Panc1 (cell line): Measurements from ENCODE around the gene MTR. TPM values are rescaled to one million over a fixed set of nuclear protein-coding genes. Genes with fewer than 3 reads are reported as not detected.

Experiments
- ATAC-seq: fragments of 200-7000 bp; cut with Tn5 transposase; 2 replicates; pipeline ENCODE4 v1.9.1; 2020; ENCODE audit warnings: mild to moderate bottlenecking, moderate library complexity
- BruUV-seq: library from RNA; stranded (reverse); fragments of 400-500 nt; replicated peaks from 2 replicates; lab custom pipeline; 2021; lab: Mats Ljungman, UMichigan
- CTCF ChIA-PET: fragments of 300-600 bp; sonication (Branson Sonifier 250); formaldehyde crosslinking; loops from one replicate; lab custom pipeline; 2022; ENCODE audit warnings: antibody characterized with exemption; lab: Charles Lee
- POLR2A ChIA-PET: fragments of 300-600 bp; sonication (Branson Sonifier 250); formaldehyde crosslinking; loops from one replicate; lab custom pipeline; 2022; ENCODE audit warnings: antibody characterized with exemption; lab: Charles Lee
- DNase-seq: peaks from one replicate; pipeline ENCODE4 v3.0.0-alpha.2; 2010; ENCODE audit warnings: low read depth, low spot score
- H3K27ac ChIP-seq: 2 replicates; pipeline ENCODE4 v1.5.1; 2011; ENCODE audit warnings: mild to moderate bottlenecking, low read length, inconsistent platforms
- H3K27me3 ChIP-seq: fragments of 200-500 bp; sonication (Bioruptor generic); 2 replicates; pipeline ENCODE4 v1.6.0; 2014; ENCODE audit warnings: low read length, inconsistent platforms; ENCODE audit not compliant: control insufficient read depth, insufficient read depth
- H3K36me3 ChIP-seq: fragments of 200-500 bp; sonication (Bioruptor generic); 2 replicates; pipeline ENCODE4 v1.5.1; 2014; ENCODE audit warnings: inconsistent platforms, mild to moderate bottlenecking, low read length, moderate library complexity; ENCODE audit not compliant: control insufficient read depth, insufficient read depth
- H3K4me1 ChIP-seq: 2 replicates; pipeline ENCODE4 v1.5.1; 2011; ENCODE audit warnings: inconsistent platforms, mild to moderate bottlenecking, low read length, moderate library complexity; ENCODE audit not compliant: control insufficient read depth, insufficient read depth
- H3K4me3 ChIP-seq, 2 experiments: 2 replicates each; pipeline ENCODE4 v1.5.1; 2011 to 2012; ENCODE audit warnings: low read depth in 2 of 2, low read length in 2 of 2, mild to moderate bottlenecking in 2 of 2, inconsistent platforms in 1 of 2, moderate library complexity in 1 of 2
- H3K9me3 ChIP-seq: fragments of 200-500 bp; sonication (Bioruptor generic); 2 replicates; pipeline ENCODE4 v1.5.1; 2014; ENCODE audit warnings: low read depth, mild to moderate bottlenecking, inconsistent platforms, low read length, moderate library complexity; ENCODE audit not compliant: control insufficient read depth, insufficient read depth
- POLR2AphosphoS5 ChIP-seq: IDR thresholded peaks from 2 replicates; pipeline ENCODE4 v1.6.1; 2012; ENCODE audit warnings: mild to moderate bottlenecking, low read depth, low read length, moderate library complexity
- SIN3A ChIP-seq: IDR thresholded peaks from 2 replicates; pipeline ENCODE4 v1.6.1; 2012; ENCODE audit warnings: low read depth, mild to moderate bottlenecking, low read length, moderate library complexity, borderline replicate concordance; ENCODE audit not compliant: insufficient read depth
- TCF7L2 ChIP-seq: IDR thresholded peaks from 2 replicates; pipeline ENCODE4 v1.6.1; 2011; ENCODE audit warnings: mild to moderate bottlenecking, low read depth, low read length, inconsistent platforms
- in situ Hi-C: cut with HindIII; loops from 2 replicates; pipeline ENCODE4 v1.10.0; 2016; ENCODE audit warnings: low sequenced_read_pairs, low pct_unique_long_range_greater_than_20kb
- intact Hi-C: fragments of 100-400 bp; cut with micrococcal nuclease; formaldehyde crosslinking; loops from one replicate; pipeline ENCODE4 v1.10.0; 2022; ENCODE audit not compliant: unreplicated experiment
- total RNA-seq: library from RNA; stranded (reverse); gene quantifications from one replicate; pipeline ENCODE4 v1.2.1, GENCODE V29; 2021; ENCODE audit not compliant: unreplicated experiment
- TF ChIP-seq, protein P1 (sequence below): fragments of 450-650 bp; IDR thresholded peaks from 2 replicates; pipeline ENCODE4 v1.5.1; 2017; ENCODE audit warnings: mild to moderate bottlenecking
- TF ChIP-seq, protein P2 (sequence below), 2 experiments: IDR thresholded peaks; 2 replicates each; pipeline ENCODE4 v1.6.1; 2011 to 2012; ENCODE audit warnings: low read depth in 2 of 2, control low read depth in 1 of 2, low read length in 1 of 2, mild to moderate bottlenecking in 1 of 2, moderate library complexity in 1 of 2; ENCODE audit not compliant: insufficient read depth in 1 of 2

Gene MTR
- total RNA-seq, 1 experiment from 2014 or later = 33.7 TPM

- Histone ChIP-seq H3K27ac (no peak overlapping the region), H3K36me3 (peaks cover 7% of the 10 kb centered on the region), H3K27me3 (no peaks in the 10 kb centered on the region), H3K4me1 (no peaks in the 10 kb centered on the region), H3K9me3 (no peaks in the 10 kb centered on the region), H3K4me3 (no peak overlapping the region)
- CTCF ChIA-PET = no interaction called here
- TF ChIP-seq, protein P1, sequence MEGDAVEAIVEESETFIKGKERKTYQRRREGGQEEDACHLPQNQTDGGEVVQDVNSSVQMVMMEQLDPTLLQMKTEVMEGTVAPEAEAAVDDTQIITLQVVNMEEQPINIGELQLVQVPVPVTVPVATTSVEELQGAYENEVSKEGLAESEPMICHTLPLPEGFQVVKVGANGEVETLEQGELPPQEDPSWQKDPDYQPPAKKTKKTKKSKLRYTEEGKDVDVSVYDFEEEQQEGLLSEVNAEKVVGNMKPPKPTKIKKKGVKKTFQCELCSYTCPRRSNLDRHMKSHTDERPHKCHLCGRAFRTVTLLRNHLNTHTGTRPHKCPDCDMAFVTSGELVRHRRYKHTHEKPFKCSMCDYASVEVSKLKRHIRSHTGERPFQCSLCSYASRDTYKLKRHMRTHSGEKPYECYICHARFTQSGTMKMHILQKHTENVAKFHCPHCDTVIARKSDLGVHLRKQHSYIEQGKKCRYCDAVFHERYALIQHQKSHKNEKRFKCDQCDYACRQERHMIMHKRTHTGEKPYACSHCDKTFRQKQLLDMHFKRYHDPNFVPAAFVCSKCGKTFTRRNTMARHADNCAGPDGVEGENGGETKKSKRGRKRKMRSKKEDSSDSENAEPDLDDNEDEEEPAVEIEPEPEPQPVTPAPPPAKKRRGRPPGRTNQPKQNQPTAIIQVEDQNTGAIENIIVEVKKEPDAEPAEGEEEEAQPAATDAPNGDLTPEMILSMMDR = no peak
- TF ChIP-seq POLR2AphosphoS5 (no peak), SIN3A (no peak), TCF7L2 (no peak)
- TF ChIP-seq, protein P2, sequence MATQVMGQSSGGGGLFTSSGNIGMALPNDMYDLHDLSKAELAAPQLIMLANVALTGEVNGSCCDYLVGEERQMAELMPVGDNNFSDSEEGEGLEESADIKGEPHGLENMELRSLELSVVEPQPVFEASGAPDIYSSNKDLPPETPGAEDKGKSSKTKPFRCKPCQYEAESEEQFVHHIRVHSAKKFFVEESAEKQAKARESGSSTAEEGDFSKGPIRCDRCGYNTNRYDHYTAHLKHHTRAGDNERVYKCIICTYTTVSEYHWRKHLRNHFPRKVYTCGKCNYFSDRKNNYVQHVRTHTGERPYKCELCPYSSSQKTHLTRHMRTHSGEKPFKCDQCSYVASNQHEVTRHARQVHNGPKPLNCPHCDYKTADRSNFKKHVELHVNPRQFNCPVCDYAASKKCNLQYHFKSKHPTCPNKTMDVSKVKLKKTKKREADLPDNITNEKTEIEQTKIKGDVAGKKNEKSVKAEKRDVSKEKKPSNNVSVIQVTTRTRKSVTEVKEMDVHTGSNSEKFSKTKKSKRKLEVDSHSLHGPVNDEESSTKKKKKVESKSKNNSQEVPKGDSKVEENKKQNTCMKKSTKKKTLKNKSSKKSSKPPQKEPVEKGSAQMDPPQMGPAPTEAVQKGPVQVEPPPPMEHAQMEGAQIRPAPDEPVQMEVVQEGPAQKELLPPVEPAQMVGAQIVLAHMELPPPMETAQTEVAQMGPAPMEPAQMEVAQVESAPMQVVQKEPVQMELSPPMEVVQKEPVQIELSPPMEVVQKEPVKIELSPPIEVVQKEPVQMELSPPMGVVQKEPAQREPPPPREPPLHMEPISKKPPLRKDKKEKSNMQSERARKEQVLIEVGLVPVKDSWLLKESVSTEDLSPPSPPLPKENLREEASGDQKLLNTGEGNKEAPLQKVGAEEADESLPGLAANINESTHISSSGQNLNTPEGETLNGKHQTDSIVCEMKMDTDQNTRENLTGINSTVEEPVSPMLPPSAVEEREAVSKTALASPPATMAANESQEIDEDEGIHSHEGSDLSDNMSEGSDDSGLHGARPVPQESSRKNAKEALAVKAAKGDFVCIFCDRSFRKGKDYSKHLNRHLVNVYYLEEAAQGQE (IDR thresholded peaks at IDR 0.05; ENCODE audit: insufficient read depth in 1 of 2, low read depth in 2 of 2, low read length in 1 of 2) = no peak
- POLR2A ChIA-PET = no interaction called here
- ATAC-seq (no peak), DNase-seq (no peak)
- in situ Hi-C loops = no loop called here
- no TSS peak for BruUV-seq
- intact Hi-C loops = no loop called here
Observed at GRCh38 chr1:236864996-236865817, 70.1 kb downstream of the MTR start.

- Histone ChIP-seq H3K27me3 (no peaks in the 10 kb centered on the region), H3K9me3 (no peaks in the 10 kb centered on the region), H3K27ac (no peak overlapping the region), H3K4me3 (no peak overlapping the region), H3K36me3 (peaks cover 7% of the 10 kb centered on the region), H3K4me1 (no peaks in the 10 kb centered on the region)
- TF ChIP-seq, protein P1 = no peak
- TF ChIP-seq SIN3A (no peak), POLR2AphosphoS5 (no peak), TCF7L2 (no peak)
- TF ChIP-seq, protein P2 (IDR thresholded peaks at IDR 0.05; ENCODE audit: insufficient read depth in 1 of 2, low read depth in 2 of 2, low read length in 1 of 2) = no peak
- in situ Hi-C loops = no loop called here
- POLR2A ChIA-PET = no interaction called here
- no TSS peak for BruUV-seq
- intact Hi-C loops = loop anchor here (2.0 kb wide), 1 partner anchor 521 kb away; no protein-coding TSS in a partner anchor
- DNase-seq = no peak
- CTCF ChIA-PET = no interaction called here
- no peak for ATAC-seq
Observed at GRCh38 chr1:236865818-236866155, 70.7 kb downstream of the MTR start.
